H1 (cell line): ENCODE data around the gene SERPINB2. TPM values are rescaled to one million over a fixed set of nuclear protein-coding genes. Genes with fewer than 3 reads are reported as not detected.

Experiments
- CTCF ChIA-PET: fragments of 300-600 bp; sonication (Branson Sonifier 250); formaldehyde crosslinking; loops from one replicate; lab custom pipeline; 2021; ENCODE audit not compliant: partially characterized antibody; lab: Charles Lee
- POLR2A ChIA-PET: fragments of 300-600 bp; sonication (Branson Sonifier 250); formaldehyde crosslinking; loops from one replicate; lab custom pipeline; 2021; ENCODE audit warnings: inconsistent platforms; ENCODE audit not compliant: partially characterized antibody; lab: Charles Lee
- DNase-seq, 2 experiments: peaks; one replicate each; pipeline versions ENCODE4 v3.0.0 to v3.0.0-alpha.2; 2010 to 2022; ENCODE audit warnings: low spot score in 2 of 2, low read depth in 1 of 2, mixed read lengths in 1 of 2
- FAIRE-seq: peaks from 2 replicates; lab custom pipeline; 2011; peaks lifted over from hg19 to GRCh38; lab: Jason Lieb, UNC
- H2AFZ ChIP-seq: 2 replicates; pipeline ENCODE4 v1.8.1; 2012; ENCODE audit warnings: low read length, inconsistent platforms
- H2AK5ac ChIP-seq: 2 replicates; pipeline ENCODE4 v1.6.1; 2013; ENCODE audit warnings: low read depth, low read length
- H2BK120ac ChIP-seq: replicated peaks from 2 replicates; pipeline ENCODE3; 2013; ENCODE audit warnings: low read depth, low read length, inconsistent platforms
- H2BK12ac ChIP-seq: 2 replicates; pipeline ENCODE4 v1.6.1; 2013; ENCODE audit warnings: low read depth, low read length
- H2BK15ac ChIP-seq: 2 replicates; pipeline ENCODE4 v1.6.1; 2013; ENCODE audit warnings: low read length
- H2BK20ac ChIP-seq: 2 replicates; pipeline ENCODE4 v1.6.1; 2013; ENCODE audit warnings: low read length
- H2BK5ac ChIP-seq: 2 replicates; pipeline ENCODE4 v1.6.1; 2013; ENCODE audit warnings: low read depth, low read length
- H3K14ac ChIP-seq: 2 replicates; pipeline ENCODE4 v1.6.1; 2013; ENCODE audit warnings: inconsistent platforms; ENCODE audit not compliant: insufficient read length
- H3K18ac ChIP-seq: 2 replicates; pipeline ENCODE4 v1.6.1; 2013; ENCODE audit warnings: low read length; ENCODE audit errors: extremely low read depth
- H3K23ac ChIP-seq: 2 replicates; pipeline ENCODE4 v1.6.1; 2013; ENCODE audit warnings: inconsistent platforms; ENCODE audit not compliant: insufficient read length
- H3K23me2 ChIP-seq: 2 replicates; pipeline ENCODE4 v1.6.1; 2013; ENCODE audit warnings: low read depth, low read length
- H3K27ac ChIP-seq: 2 replicates; pipeline ENCODE4 v1.6.1; 2011; ENCODE audit warnings: low read depth, low read length, inconsistent platforms
- H3K27me3 ChIP-seq, 4 experiments: replicated peaks in 1 of 4; 1 replicate in 1 of 4; 2 replicates in 3 of 4; pipeline versions ENCODE4 v1.6.1 to v1.8.1; 2011 to 2013; ENCODE audit warnings: low read length in 3 of 4, mild to moderate bottlenecking in 3 of 4, inconsistent platforms in 2 of 4, mixed read lengths in 2 of 4, moderate library complexity in 1 of 4; ENCODE audit not compliant: control insufficient read depth in 3 of 4, insufficient read depth in 3 of 4; ENCODE audit errors: extremely low read depth in 1 of 4
- H3K36me3 ChIP-seq, 4 experiments: 2 replicates each; pipeline versions ENCODE4 v1.6.1 to v1.8.1; 2011 to 2013; ENCODE audit warnings: mild to moderate bottlenecking in 4 of 4, low read length in 3 of 4, moderate library complexity in 2 of 4, control low read depth in 1 of 4, inconsistent platforms in 1 of 4; ENCODE audit not compliant: insufficient read depth in 4 of 4, control insufficient read depth in 2 of 4
- H3K4ac ChIP-seq: replicated peaks from 2 replicates; pipeline ENCODE3; 2013; ENCODE audit warnings: low read length, low read depth, mixed read lengths, inconsistent platforms; ENCODE audit not compliant: insufficient read length
- H3K4me1 ChIP-seq, 4 experiments: replicated peaks in 1 of 4; 1 replicate in 1 of 4; 2 replicates in 3 of 4; pipeline versions ENCODE4 v1.6.1 to v1.8.1; 2011 to 2013; ENCODE audit warnings: low read length in 3 of 4, inconsistent platforms in 2 of 4, mixed read lengths in 1 of 4; ENCODE audit not compliant: insufficient read depth in 4 of 4, control insufficient read depth in 3 of 4
- H3K4me2 ChIP-seq, 2 experiments: 2 replicates each; pipeline versions ENCODE4 v1.6.1 to v1.8.1; 2011 to 2013; ENCODE audit warnings: low read depth in 2 of 2, low read length in 2 of 2, control low read depth in 1 of 2, inconsistent platforms in 1 of 2, mild to moderate bottlenecking in 1 of 2; ENCODE audit not compliant: insufficient read depth in 1 of 2
- H3K4me3 ChIP-seq, 4 experiments: fragments of 200-600, 300-600 bp in 1 of 4; sonication (generic), shearing (Covaris generic), sonication (Bioruptor Twin) in 1 of 4; 2 replicates each; pipeline versions ENCODE4 v1.5.1 to v1.8.1; 2011 to 2016; ENCODE audit warnings: low read length in 4 of 4, low read depth in 3 of 4, control low read depth in 2 of 4, inconsistent platforms in 2 of 4, mild to moderate bottlenecking in 2 of 4, mixed read lengths in 1 of 4, moderate library complexity in 1 of 4; ENCODE audit not compliant: insufficient read depth in 2 of 4; ENCODE audit errors: extremely low read depth in 1 of 4
- H3K56ac ChIP-seq: replicated peaks from 2 replicates; pipeline ENCODE3; 2013; ENCODE audit warnings: low read depth, mild to moderate bottlenecking, mixed read lengths, low read length, inconsistent platforms; ENCODE audit not compliant: insufficient read length
- H3K79me1 ChIP-seq: 2 replicates; pipeline ENCODE4 v1.6.1; 2013; ENCODE audit warnings: low read depth, low read length, control low read depth
- H3K79me2 ChIP-seq, 2 experiments: 2 replicates each; pipeline versions ENCODE4 v1.6.1 to v1.8.1; 2012 to 2013; ENCODE audit warnings: low read length in 2 of 2, mild to moderate bottlenecking in 2 of 2, inconsistent platforms in 1 of 2; ENCODE audit not compliant: insufficient read depth in 2 of 2, control insufficient read depth in 1 of 2
- H3K9ac ChIP-seq, 4 experiments: replicated peaks in 1 of 4; 1 replicate in 1 of 4; 2 replicates in 3 of 4; pipeline versions ENCODE4 v1.6.1 to v1.8.1; 2011 to 2013; ENCODE audit warnings: low read depth in 3 of 4, low read length in 3 of 4, control low read depth in 2 of 4, mild to moderate bottlenecking in 2 of 4, moderate library complexity in 2 of 4, inconsistent platforms in 1 of 4; ENCODE audit errors: extremely low read depth in 1 of 4
- H3K9me3 ChIP-seq, 2 experiments: 2 replicates each; pipeline versions ENCODE4 v1.6.1 to v1.8.1; 2012 to 2013; ENCODE audit warnings: mild to moderate bottlenecking in 2 of 2, moderate library complexity in 2 of 2, control low read depth in 1 of 2, inconsistent platforms in 1 of 2, low read depth in 1 of 2, low read length in 1 of 2, mixed read lengths in 1 of 2; ENCODE audit not compliant: insufficient read depth in 2 of 2
- H4K20me1 ChIP-seq, 2 experiments: replicated peaks in 1 of 2; 2 replicates each; pipeline versions ENCODE3 to v1.8.1; 2011 to 2013; ENCODE audit warnings: inconsistent platforms in 2 of 2, low read length in 2 of 2, mild to moderate bottlenecking in 1 of 2; ENCODE audit not compliant: insufficient read depth in 2 of 2, control insufficient read depth in 1 of 2
- H4K5ac ChIP-seq: 2 replicates; pipeline ENCODE4 v1.6.1; 2013; ENCODE audit warnings: low read length, low read depth, mixed read lengths, inconsistent platforms; ENCODE audit not compliant: insufficient read length
- H4K8ac ChIP-seq: 2 replicates; pipeline ENCODE4 v1.8.0; 2013; ENCODE audit warnings: mild to moderate bottlenecking, moderate library complexity, low read length, inconsistent platforms; ENCODE audit not compliant: insufficient read depth; ENCODE audit errors: extremely low read depth
- H4K91ac ChIP-seq: replicated peaks from 2 replicates; pipeline ENCODE3; 2013; ENCODE audit warnings: low read length, mixed read lengths, inconsistent platforms; ENCODE audit not compliant: insufficient read length
- ASH2L ChIP-seq: fragments of 200-600, 300-600 bp; sonication (generic); IDR thresholded peaks from one replicate; pipeline ENCODE4 v1.7.1; 2017; ENCODE audit warnings: low read length
- BACH1 ChIP-seq: IDR thresholded peaks from 2 replicates; pipeline ENCODE4 v1.6.1; 2012; ENCODE audit warnings: low read length, improper control_type of control experiment
- CTCF ChIP-seq, 3 experiments: IDR thresholded peaks; 1 replicate in 2 of 3; 2 replicates in 1 of 3; pipeline versions ENCODE4 v1.5.1 to v1.6.1; 2011; ENCODE audit warnings: low read length in 3 of 3, mild to moderate bottlenecking in 3 of 3, inconsistent platforms in 2 of 3, low read depth in 1 of 3, moderate library complexity in 1 of 3; ENCODE audit not compliant: insufficient read depth in 1 of 3; ENCODE audit errors: control extremely low read depth in 1 of 3
- HDAC6 ChIP-seq: IDR thresholded peaks from one replicate; pipeline ENCODE4 v1.7.1; 2012; ENCODE audit warnings: low read depth, mild to moderate bottlenecking, inconsistent platforms, low read length, moderate library complexity
- KDM4A ChIP-seq: IDR thresholded peaks from one replicate; pipeline ENCODE4 v1.7.1; 2012; ENCODE audit warnings: low read depth, mild to moderate bottlenecking, moderate library complexity, low read length, inconsistent platforms; ENCODE audit not compliant: severe bottlenecking
- RBBP5 ChIP-seq: IDR thresholded peaks from 2 replicates; pipeline ENCODE4 v1.7.1; 2012; ENCODE audit warnings: low read depth, mild to moderate bottlenecking, inconsistent platforms, low read length, moderate library complexity, borderline replicate concordance
- SIRT6 ChIP-seq: IDR thresholded peaks from one replicate; pipeline ENCODE4 v1.7.1; 2012; ENCODE audit warnings: low read length, inconsistent platforms
- SP2 ChIP-seq: IDR thresholded peaks from 2 replicates; pipeline ENCODE4 v1.6.1; 2012; ENCODE audit warnings: mild to moderate bottlenecking, low read length, inconsistent platforms
- SP4 ChIP-seq: IDR thresholded peaks from 2 replicates; pipeline ENCODE4 v1.6.1; 2012; ENCODE audit warnings: low read length, inconsistent platforms
- SRF ChIP-seq: IDR thresholded peaks from 2 replicates; pipeline ENCODE4 v1.6.1; 2011; ENCODE audit warnings: mild to moderate bottlenecking, low read depth, low read length, moderate library complexity
- TEAD4 ChIP-seq: IDR thresholded peaks from 2 replicates; pipeline ENCODE4 v1.6.1; 2012; ENCODE audit warnings: low read depth, low read length, inconsistent platforms, mixed read lengths
- USF2 ChIP-seq: IDR thresholded peaks from 2 replicates; pipeline ENCODE4 v1.6.1; 2011; ENCODE audit warnings: low read length, improper control_type of control experiment
- WGBS, 2 experiments: shearing (Covaris generic) in 1 of 2; methylation state at CpG; one replicate each; pipeline versions ENCODE4 v1.1.6 to v1.1.7; 2013 to 2015; ENCODE audit warnings: low lambda C conversion rate in 2 of 2, mixed read lengths in 2 of 2, inconsistent platforms in 1 of 2, low coverage in 1 of 2, missing lambda C conversion rate in 1 of 2; ENCODE audit not compliant: insufficient replicate concordance in 2 of 2, insufficient coverage in 1 of 2, insufficient read length in 1 of 2; ENCODE audit errors: extremely low coverage in 1 of 2, missing lambda C conversion rate in 1 of 2; 5-methylcytosine and 5-hydroxymethylcytosine counted together
- polyA plus RNA-seq, 7 experiments: library from polyadenylated mRNA; depleted of rRNA in 3 of 7; stranded (reverse) in 5 of 7; unstranded in 2 of 7; fragments of >200 nt in 5 of 7; fragments of 200-250 nt in 2 of 7; gene quantifications; 1 replicate in 5 of 7; 2 replicates in 1 of 7; 4 replicates in 1 of 7; pipeline versions ENCODE4 v1.2.1 to v1.2.3, GENCODE V29; 2011 to 2013; ENCODE audit warnings: missing spikeins in 2 of 7, mixed read lengths in 2 of 7
- total RNA-seq: library from RNA; stranded (reverse); fragmentation: NEBNext Ultra II Directional; extraction: Animal tissue kit (Norgen Biotek cat#: 25700); gene quantifications from 2 replicates; pipeline ENCODE4 v1.2.1, GENCODE V29; 2021

SERPINB2 gene
- total and polyA plus RNA-seq, 2 of the 8 experiments (the other 6 are each of a cell fraction or from before 2014, with no cell fraction given): not detected

GRCh38 chr18:63924551-63924950 is 37.0 kb downstream of the SERPINB2 start:
- H3K23ac ChIP-seq: no peak overlapping the region
- H2BK5ac ChIP-seq: no peak overlapping the region
- H3K4me2 ChIP-seq: no peak overlapping the region
- H3K4me3 ChIP-seq: no peak overlapping the region
- no peaks in the 10 kb centered on the region for H3K79me1 ChIP-seq
- no peak overlapping the region for H4K5ac ChIP-seq
- no peak overlapping the region for H3K9ac ChIP-seq
- H3K9me3 ChIP-seq: no peaks in the 10 kb centered on the region
- no peak overlapping the region for H2BK20ac ChIP-seq
- H2AK5ac ChIP-seq: no peak overlapping the region
- 96% methylated on average over 1 of the region's 1 CpG; no CpG with 5 or more reads in 1 of the 2 experiments for WGBS, 2 experiments
- DNase-seq (no peak), FAIRE-seq (no peak)
- H3K23me2 ChIP-seq: no peaks in the 10 kb centered on the region
- H2BK120ac ChIP-seq: no peak overlapping the region
- no peak overlapping the region for H4K91ac ChIP-seq
- no peak overlapping the region for H4K8ac ChIP-seq
- no peaks in the 10 kb centered on the region for H3K79me2 ChIP-seq
- no peak overlapping the region for H2AFZ ChIP-seq
- H4K20me1 ChIP-seq: no peaks in the 10 kb centered on the region
- H2BK15ac ChIP-seq: no peak overlapping the region
- H3K36me3 ChIP-seq: no peaks in the 10 kb centered on the region
- no peak overlapping the region for H3K18ac ChIP-seq
- H3K14ac ChIP-seq: no peak overlapping the region
- ChIA-PET POLR2A (interaction anchor here (1.0 kb wide), 1 partner anchor 9 kb away, joined by 3 read pairs; no protein-coding TSS in a partner anchor), CTCF (interaction anchor here (2.4 kb wide), 1 partner anchor 11 kb away, joined by 12 read pairs; no protein-coding TSS in a partner anchor)
- no peak overlapping the region for H3K4ac ChIP-seq
- no peaks in the 10 kb centered on the region for H3K27me3 ChIP-seq
- H2BK12ac ChIP-seq: no peak overlapping the region
- no peak overlapping the region for H3K27ac ChIP-seq
- no peaks in the 10 kb centered on the region for H3K4me1 ChIP-seq
- H3K56ac ChIP-seq: no peak overlapping the region
- no peak for TF ChIP-seq SP2
- TF ChIP-seq RBBP5: no peak
- no peak for TF ChIP-seq HDAC6
- no peak for TF ChIP-seq SP4
- no peak for TF ChIP-seq KDM4A
- TF ChIP-seq USF2: no peak
- TF ChIP-seq SRF: no peak
- TF ChIP-seq ASH2L: no peak
- no peak for TF ChIP-seq BACH1
- no peak for TF ChIP-seq TEAD4
- no peak for TF ChIP-seq CTCF (IDR thresholded peaks at IDR 0.05; ENCODE audit: control extremely low read depth in 1 of 3, insufficient read depth in 1 of 3, low read depth in 1 of 3, low read length in 3 of 3)
- TF ChIP-seq SIRT6: no peak
